Mesothelial cell of epicardium (in vitro differentiated cells): ENCODE measurements around the gene ANAPC16. TPM values are rescaled to one million over a fixed set of nuclear protein-coding genes. Genes with fewer than 3 reads are reported as not detected.
"Not testable (repeated sequence)": the region's sequence is repeated elsewhere in the genome, so short reads cannot be mapped to it uniquely, and the experiment has no call there.

Experiments
- DNase-seq, 2 experiments: peaks; one replicate each; pipeline ENCODE4 v3.0.0; 2021; ENCODE audit warnings: low spot score in 2 of 2; ENCODE audit not compliant: unreplicated experiment in 2 of 2
- H3K27ac Mint-ChIP-seq: 2 replicates; pipeline ENCODE4 v1.8.0; 2021; ENCODE audit warnings: mixed read lengths
- H3K27me3 Mint-ChIP-seq: 2 replicates; pipeline ENCODE4 v1.8.0; 2021; ENCODE audit warnings: low read depth, mixed read lengths
- H3K36me3 Mint-ChIP-seq: 2 replicates; pipeline ENCODE4 v1.8.0; 2021; ENCODE audit warnings: mixed read lengths
- H3K4me1 Mint-ChIP-seq: 2 replicates; pipeline ENCODE4 v1.8.0; 2021; ENCODE audit warnings: mixed read lengths
- H3K4me3 Mint-ChIP-seq: 2 replicates; pipeline ENCODE4 v1.8.0; 2021; ENCODE audit warnings: mild to moderate bottlenecking, moderate library complexity, mixed read lengths
- H3K9me3 Mint-ChIP-seq: 2 replicates; pipeline ENCODE4 v1.8.0; 2021; ENCODE audit warnings: mixed read lengths
- total RNA-seq: library from RNA; stranded (reverse); gene quantifications from 3 replicates; pipeline ENCODE4 v1.2.1, GENCODE V29; 2021
- TF ChIP-seq, protein P1 (sequence below): fragments of 200-600 bp; sonication (generic); IDR thresholded peaks from one replicate; pipeline ENCODE4 v1.5.0; 2021; ENCODE audit warnings: antibody characterized with exemption; ENCODE audit not compliant: unreplicated experiment

Gene ANAPC16
- total RNA-seq, 1 donor from 2014 or later = 80.5 TPM

DNA sequence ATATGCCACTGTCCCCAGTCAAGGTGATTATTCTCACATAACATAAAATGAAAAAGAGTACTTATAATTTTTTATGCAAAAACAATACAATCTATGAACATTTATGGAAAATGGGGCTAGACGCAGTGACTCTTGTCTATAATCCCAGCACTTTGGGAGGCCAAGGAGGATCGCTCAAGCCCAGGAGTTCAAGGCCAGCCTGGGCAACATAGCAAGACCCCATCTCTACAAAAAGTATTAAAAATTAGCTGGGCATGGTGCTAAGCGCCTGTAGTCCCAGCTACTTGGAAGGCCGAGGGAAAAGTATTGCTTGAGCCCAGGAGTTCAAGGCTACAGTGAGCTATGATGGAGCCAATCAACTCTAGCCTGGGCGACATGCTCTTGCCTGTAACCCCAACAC is 14.5 kb upstream of the ANAPC16 start:
- DNase-seq = no peak
- H3K4me1 Mint-ChIP-seq = no peaks in the 10 kb centered on the region
- H3K9me3 Mint-ChIP-seq = no peaks in the 10 kb centered on the region
- H3K27me3 Mint-ChIP-seq = no peaks in the 10 kb centered on the region
- H3K27ac Mint-ChIP-seq = no peak overlapping the region
- peaks cover 19% of the 10 kb centered on the region for H3K36me3 Mint-ChIP-seq
- TF ChIP-seq, protein P1, sequence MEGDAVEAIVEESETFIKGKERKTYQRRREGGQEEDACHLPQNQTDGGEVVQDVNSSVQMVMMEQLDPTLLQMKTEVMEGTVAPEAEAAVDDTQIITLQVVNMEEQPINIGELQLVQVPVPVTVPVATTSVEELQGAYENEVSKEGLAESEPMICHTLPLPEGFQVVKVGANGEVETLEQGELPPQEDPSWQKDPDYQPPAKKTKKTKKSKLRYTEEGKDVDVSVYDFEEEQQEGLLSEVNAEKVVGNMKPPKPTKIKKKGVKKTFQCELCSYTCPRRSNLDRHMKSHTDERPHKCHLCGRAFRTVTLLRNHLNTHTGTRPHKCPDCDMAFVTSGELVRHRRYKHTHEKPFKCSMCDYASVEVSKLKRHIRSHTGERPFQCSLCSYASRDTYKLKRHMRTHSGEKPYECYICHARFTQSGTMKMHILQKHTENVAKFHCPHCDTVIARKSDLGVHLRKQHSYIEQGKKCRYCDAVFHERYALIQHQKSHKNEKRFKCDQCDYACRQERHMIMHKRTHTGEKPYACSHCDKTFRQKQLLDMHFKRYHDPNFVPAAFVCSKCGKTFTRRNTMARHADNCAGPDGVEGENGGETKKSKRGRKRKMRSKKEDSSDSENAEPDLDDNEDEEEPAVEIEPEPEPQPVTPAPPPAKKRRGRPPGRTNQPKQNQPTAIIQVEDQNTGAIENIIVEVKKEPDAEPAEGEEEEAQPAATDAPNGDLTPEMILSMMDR = no peak
- no peak overlapping the region for H3K4me3 Mint-ChIP-seq

DNA sequence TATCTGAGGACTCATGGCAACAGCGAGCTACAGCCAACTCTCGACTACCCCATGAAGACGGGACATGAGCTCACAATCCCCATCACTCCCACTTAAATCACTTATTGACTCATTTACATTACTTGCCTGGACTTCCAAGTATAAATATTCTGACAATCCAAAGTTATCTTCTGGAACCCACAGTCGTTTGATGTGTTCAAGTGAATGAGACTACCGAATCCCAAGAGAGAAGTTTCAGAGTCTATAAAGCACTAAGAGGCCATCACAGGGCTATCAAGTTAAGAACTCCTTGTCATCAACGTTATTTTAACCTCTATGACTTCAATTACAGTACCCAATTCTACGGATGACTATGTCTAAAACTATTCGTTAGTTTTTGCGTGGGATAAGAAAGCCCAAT is 11.5 kb upstream of the ANAPC16 start:
- no peak for DNase-seq
- no peaks in the 10 kb centered on the region for H3K4me1 Mint-ChIP-seq
- H3K27me3 Mint-ChIP-seq = no peaks in the 10 kb centered on the region
- H3K4me3 Mint-ChIP-seq = no peak overlapping the region
- TF ChIP-seq, protein P1 = no peak
- H3K27ac Mint-ChIP-seq = no peak overlapping the region
- no peaks in the 10 kb centered on the region for H3K9me3 Mint-ChIP-seq
- peaks cover 22% of the 10 kb centered on the region for H3K36me3 Mint-ChIP-seq

DNA sequence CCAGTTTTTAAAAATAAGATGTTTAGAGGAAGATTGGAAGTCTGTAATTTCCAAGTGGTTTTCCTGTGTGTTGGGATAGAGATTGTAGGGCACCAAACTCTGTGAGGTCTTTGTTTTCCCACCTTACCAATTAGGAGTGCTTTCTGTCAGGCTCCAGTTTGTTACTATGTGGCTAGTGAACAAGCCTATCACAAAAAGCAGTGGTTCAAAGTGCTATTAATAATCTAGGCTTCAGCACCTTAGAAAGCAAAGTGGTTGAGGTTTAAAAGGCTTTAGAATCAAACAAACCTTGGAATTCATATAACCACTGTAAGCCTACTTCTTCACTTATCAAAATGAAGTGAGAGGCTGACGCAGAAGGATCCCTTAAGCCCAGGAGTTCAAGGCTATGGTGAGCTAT is 11.1 kb upstream of the ANAPC16 start:
- Mint-ChIP-seq H3K4me1 (no peaks in the 10 kb centered on the region), H3K4me3 (no peak overlapping the region), H3K36me3 (peaks cover 19% of the 10 kb centered on the region), H3K9me3 (no peaks in the 10 kb centered on the region), H3K27me3 (no peaks in the 10 kb centered on the region), H3K27ac (no peak overlapping the region)
- TF ChIP-seq, protein P1 = no peak
- no peak for DNase-seq

DNA sequence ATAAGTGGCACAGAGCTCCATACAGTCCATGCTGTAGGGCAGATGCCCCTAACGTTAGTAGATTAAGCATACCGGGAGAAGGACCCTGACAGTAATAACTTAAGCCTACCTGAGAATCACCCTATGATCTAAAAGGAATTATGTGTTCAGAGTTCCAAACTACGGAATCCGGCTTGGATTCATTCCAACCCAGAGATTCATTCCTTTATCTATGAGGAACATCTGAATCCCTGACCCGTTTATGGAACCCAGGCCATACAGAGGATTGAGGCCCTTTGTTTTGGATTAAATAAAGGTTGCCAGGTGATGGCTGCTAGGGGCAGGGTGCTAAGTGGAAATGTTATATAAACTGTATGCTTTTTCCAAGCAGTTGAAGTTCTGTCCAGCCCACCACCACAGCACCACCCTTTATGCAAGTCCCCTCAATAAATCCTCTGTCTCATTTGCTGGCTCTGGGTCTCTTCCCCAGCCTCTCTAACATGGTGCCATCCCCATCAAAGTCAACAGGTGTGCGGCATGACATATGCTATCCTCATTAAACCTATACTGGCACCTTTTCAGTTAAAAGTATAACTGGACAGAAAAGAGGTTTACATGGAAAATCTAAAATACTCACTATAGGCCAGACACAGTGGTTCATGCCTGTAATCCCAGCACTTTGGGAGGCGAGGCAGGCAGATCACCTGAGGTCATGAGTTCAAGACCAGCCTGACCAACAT is 9.1 kb upstream of the ANAPC16 start:
- DNase-seq = no peak
- H3K27ac Mint-ChIP-seq = no peak overlapping the region
- H3K27me3 Mint-ChIP-seq = no peaks in the 10 kb centered on the region
- no peaks in the 10 kb centered on the region for H3K4me1 Mint-ChIP-seq
- TF ChIP-seq, protein P1 = no peak
- H3K36me3 Mint-ChIP-seq = peaks cover 21% of the 10 kb centered on the region
- H3K4me3 Mint-ChIP-seq = no peak overlapping the region
- no peaks in the 10 kb centered on the region for H3K9me3 Mint-ChIP-seq

DNA sequence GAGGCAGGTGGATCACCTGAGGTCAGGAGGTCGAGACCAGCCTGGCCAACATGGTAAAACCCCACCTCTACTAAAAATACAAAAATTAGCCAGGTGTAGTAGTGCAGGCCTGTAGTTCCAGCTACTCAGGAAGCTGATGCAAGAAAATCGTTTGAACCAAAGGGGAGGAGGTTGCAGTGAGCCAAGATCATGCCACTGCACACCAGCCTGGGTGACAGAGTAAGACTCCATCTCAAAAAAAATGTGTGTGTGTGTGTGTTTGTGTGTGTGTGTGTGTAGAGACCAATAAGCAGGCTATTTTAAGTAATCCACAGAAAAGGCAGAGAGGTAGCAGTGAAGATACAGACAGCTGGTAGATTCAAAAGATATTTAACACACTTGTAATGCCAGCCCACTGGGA is 7.3 kb upstream of the ANAPC16 start:
- H3K4me1 Mint-ChIP-seq, H3K27me3 Mint-ChIP-seq, H3K27ac Mint-ChIP-seq, DNase-seq, H3K4me3 Mint-ChIP-seq, H3K9me3 Mint-ChIP-seq: not testable (repeated sequence)
- peaks cover 13% of the 10 kb centered on the region for H3K36me3 Mint-ChIP-seq

DNA sequence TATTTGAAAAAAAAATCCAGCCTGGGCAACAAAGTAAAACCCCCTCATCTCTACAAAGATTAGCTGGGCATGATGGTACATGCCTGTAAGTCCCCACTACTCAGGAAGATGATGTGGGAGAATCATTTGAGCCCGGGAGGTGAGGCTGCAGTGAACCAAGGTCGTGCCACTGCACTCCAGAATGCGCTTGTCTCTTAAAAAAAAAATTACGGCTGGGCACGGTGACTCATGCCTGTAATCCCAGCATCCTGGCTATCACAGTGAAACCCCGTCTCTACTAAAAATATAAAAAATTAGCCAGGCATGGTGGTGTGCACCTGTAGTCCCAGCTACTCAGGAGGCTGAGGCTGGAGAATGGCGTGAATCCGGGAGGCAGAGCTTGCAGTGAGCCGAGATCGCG is 4.4 kb upstream of the ANAPC16 start:
- not testable (repeated sequence) for H3K4me3 Mint-ChIP-seq, DNase-seq, H3K27me3 Mint-ChIP-seq, H3K9me3 Mint-ChIP-seq, H3K27ac Mint-ChIP-seq
- Mint-ChIP-seq H3K4me1 (peaks cover 16% of the 10 kb centered on the region), H3K36me3 (peaks cover 10% of the 10 kb centered on the region)

DNA sequence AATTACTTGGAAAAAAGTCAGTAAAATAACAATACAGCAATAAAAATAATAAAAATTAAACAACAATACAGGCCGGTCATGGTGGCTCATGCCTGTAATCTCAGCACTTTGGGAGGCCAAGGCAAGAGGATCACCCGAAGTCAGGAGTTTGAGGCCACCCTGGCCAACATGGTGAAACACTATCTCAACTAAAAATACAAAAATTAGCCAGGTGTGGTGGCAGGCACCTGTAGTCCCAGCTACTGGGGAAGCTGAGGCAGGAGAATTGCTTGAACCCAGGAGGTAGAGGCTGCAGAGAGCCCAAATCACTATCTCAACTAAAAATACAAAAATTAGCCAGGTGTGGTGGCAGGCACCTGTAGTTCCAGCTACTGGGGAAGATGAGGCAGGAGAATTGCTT is 4.0 kb upstream of the ANAPC16 start:
- DNase-seq, H3K27me3 Mint-ChIP-seq, H3K4me3 Mint-ChIP-seq, H3K27ac Mint-ChIP-seq, H3K9me3 Mint-ChIP-seq: not testable (repeated sequence)
- H3K4me1 Mint-ChIP-seq = peaks cover 19% of the 10 kb centered on the region
- peaks cover 10% of the 10 kb centered on the region for H3K36me3 Mint-ChIP-seq
